Activated naive CD4-positive, alpha-beta T cell treated with anti-CD3 and anti-CD28 coated beads for 36 hours (primary cell): ENCODE results near the gene NBPF11. TPM values are rescaled to one million over a fixed set of nuclear protein-coding genes. Genes with fewer than 3 reads are reported as not detected.
A peak's percentile ranks its signal among the peaks of the same experiment; 100 is the strongest.
"Not testable (repeated sequence)": the region's sequence is repeated elsewhere in the genome, so short reads cannot be mapped to it uniquely, and the experiment has no call there.

Experiments used
- CTCF ChIA-PET: fragments of 350-600 bp; sonication (Branson Sonifier 250); formaldehyde crosslinking; loops from one replicate; lab custom pipeline; 2021; ENCODE audit warnings: antibody characterized with exemption; lab: Charles Lee
- DNase-seq: peaks from one replicate; pipeline ENCODE4 v3.0.0-alpha.2; 2020
- H3K27ac Mint-ChIP-seq: one replicate; pipeline ENCODE4 v1.8.0; 2021; ENCODE audit warnings: mild to moderate bottlenecking, mixed read lengths
- H3K27me3 Mint-ChIP-seq: one replicate; pipeline ENCODE4 v1.8.0; 2021; ENCODE audit warnings: low read depth, mixed read lengths
- H3K36me3 Mint-ChIP-seq: one replicate; pipeline ENCODE4 v1.8.0; 2021; ENCODE audit warnings: low read depth, mixed read lengths
- H3K4me1 Mint-ChIP-seq: one replicate; pipeline ENCODE4 v1.8.0; 2021; ENCODE audit warnings: low read depth, mixed read lengths
- H3K4me3 Mint-ChIP-seq: one replicate; pipeline ENCODE4 v1.8.0; 2021; ENCODE audit warnings: mild to moderate bottlenecking, moderate library complexity, mixed read lengths
- H3K9me3 Mint-ChIP-seq: one replicate; pipeline ENCODE4 v1.8.0; 2021; ENCODE audit warnings: mixed read lengths
- intact Hi-C: fragments of 100-400 bp; cut with micrococcal nuclease; formaldehyde crosslinking; loops from one replicate; pipeline ENCODE4 v1.15.1; 2023
- total RNA-seq, 2 experiments: library from RNA; stranded (reverse); gene quantifications; one replicate each; pipeline ENCODE4 v1.2.3, GENCODE V29; 2021

NBPF11 gene
- total RNA-seq, 2 experiments from 2014 or later, result 6.7 to 7.3 TPM

- Mint-ChIP-seq H3K27ac (no peak overlapping the region), H3K36me3 (no peaks in the 10 kb centered on the region), H3K9me3 (no peaks in the 10 kb centered on the region), H3K4me3 (no peak overlapping the region), H3K27me3 (peaks cover 14% of the 10 kb centered on the region), H3K4me1 (peaks cover 10% of the 10 kb centered on the region)
- intact Hi-C loops, result no loop called here
- DNase-seq, result no peak
- CTCF ChIA-PET, result no interaction called here
Observed at GRCh38 chr1:148160343-148161052, 8.4 kb upstream of the NBPF11 start.

DNA sequence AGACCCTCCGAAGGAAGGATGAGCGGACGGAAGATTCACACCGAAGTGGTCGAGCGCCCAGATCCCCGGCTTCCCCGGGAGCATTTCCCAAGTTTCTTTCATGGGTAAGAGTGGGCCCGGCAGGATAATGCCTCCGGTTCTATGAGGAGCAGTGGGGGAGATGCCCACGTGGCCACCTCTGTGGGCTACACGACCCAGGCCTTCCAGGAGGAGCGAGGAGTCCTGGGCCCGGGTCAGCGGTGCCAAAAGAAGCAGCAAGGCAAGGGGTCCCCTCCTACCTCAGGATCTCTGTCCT is 7.9 kb upstream of the NBPF11 start:
- peaks cover 14% of the 10 kb centered on the region for H3K27me3 Mint-ChIP-seq
- DNase-seq, result no peak
- H3K36me3 Mint-ChIP-seq, result no peaks in the 10 kb centered on the region
- peaks cover 11% of the 10 kb centered on the region for H3K4me1 Mint-ChIP-seq
- no peaks in the 10 kb centered on the region for H3K9me3 Mint-ChIP-seq
- H3K4me3 Mint-ChIP-seq, result no peak overlapping the region
- CTCF ChIA-PET, result no interaction called here
- H3K27ac Mint-ChIP-seq, result no peak overlapping the region
- intact Hi-C loops, result no loop called here

GRCh38 chr1:148158341-148159003 is 6.4 kb upstream of the NBPF11 start:
- H3K4me1 Mint-ChIP-seq, result peaks cover 11% of the 10 kb centered on the region
- H3K36me3 Mint-ChIP-seq, result no peaks in the 10 kb centered on the region
- H3K9me3 Mint-ChIP-seq, result no peaks in the 10 kb centered on the region
- no peak for DNase-seq
- intact Hi-C loops, result no loop called here
- peak overlapping the region; percentile 42 for H3K4me3 Mint-ChIP-seq
- CTCF ChIA-PET, result no interaction called here
- H3K27ac Mint-ChIP-seq, result no peak overlapping the region
- H3K27me3 Mint-ChIP-seq, result peaks cover 14% of the 10 kb centered on the region

- Mint-ChIP-seq H3K4me3 (peak overlapping the region; percentile 42), H3K4me1 (peaks cover 12% of the 10 kb centered on the region), H3K27me3 (peaks cover 14% of the 10 kb centered on the region)
- CTCF ChIA-PET, DNase-seq, H3K9me3 Mint-ChIP-seq, intact Hi-C loops, H3K36me3 Mint-ChIP-seq, H3K27ac Mint-ChIP-seq: not testable (repeated sequence)
Observed at GRCh38 chr1:148157803-148158202, 5.7 kb upstream of the NBPF11 start.

DNA sequence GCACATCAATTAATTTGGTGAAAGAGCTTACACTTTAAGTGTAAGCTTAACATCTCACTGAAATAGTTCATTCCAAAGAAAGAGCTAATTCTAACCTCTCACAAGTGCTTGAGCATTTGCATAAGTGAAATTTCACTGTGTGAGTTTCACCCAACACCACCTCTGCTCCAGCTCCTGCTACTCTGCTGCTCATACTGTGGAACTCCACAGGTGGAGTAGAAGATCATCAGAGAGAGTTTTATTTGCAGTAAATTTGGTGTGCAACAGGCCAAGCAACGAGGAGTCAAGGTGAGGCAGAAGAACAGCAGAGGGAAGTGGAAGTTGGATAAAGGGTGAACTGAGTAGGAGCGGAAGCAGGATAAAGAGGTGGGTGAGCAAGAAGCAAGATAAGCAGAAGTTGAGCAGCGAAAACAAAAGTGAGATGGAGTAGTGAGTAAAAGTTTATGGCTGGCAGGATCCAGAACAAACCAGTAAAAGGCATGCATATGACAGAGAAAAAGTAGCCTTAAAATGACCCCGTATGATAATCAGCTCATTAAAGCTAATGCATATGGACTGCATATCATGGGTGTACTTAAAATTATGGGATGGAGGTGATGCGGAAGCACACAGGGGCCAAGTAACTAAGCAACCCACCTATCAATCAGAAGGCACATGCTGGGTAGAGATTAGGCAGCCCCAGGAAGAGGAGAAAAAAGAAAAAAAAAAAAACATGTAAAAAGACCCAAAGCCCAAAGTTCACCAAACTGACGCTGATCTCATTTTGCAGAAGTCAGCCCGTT is 3.6 kb upstream of the NBPF11 start:
- DNase-seq, H3K9me3 Mint-ChIP-seq, H3K36me3 Mint-ChIP-seq, H3K27ac Mint-ChIP-seq, CTCF ChIA-PET, intact Hi-C loops: not testable (repeated sequence)
- H3K27me3 Mint-ChIP-seq, result peaks cover 14% of the 10 kb centered on the region
- peaks cover 17% of the 10 kb centered on the region for H3K4me1 Mint-ChIP-seq
- H3K4me3 Mint-ChIP-seq, result peak overlapping the region; percentile 14

- H3K9me3 Mint-ChIP-seq, H3K27me3 Mint-ChIP-seq, H3K36me3 Mint-ChIP-seq, DNase-seq, intact Hi-C loops, CTCF ChIA-PET: not testable (repeated sequence)
- H3K4me1 Mint-ChIP-seq, result peaks cover 14% of the 10 kb centered on the region
- H3K27ac Mint-ChIP-seq, result peak overlapping the region; percentile 72
- peak overlapping the region; percentile 67 for H3K4me3 Mint-ChIP-seq
Observed at GRCh38 chr1:148152795-148153194, 714 bp upstream of the NBPF11 start.

DNA sequence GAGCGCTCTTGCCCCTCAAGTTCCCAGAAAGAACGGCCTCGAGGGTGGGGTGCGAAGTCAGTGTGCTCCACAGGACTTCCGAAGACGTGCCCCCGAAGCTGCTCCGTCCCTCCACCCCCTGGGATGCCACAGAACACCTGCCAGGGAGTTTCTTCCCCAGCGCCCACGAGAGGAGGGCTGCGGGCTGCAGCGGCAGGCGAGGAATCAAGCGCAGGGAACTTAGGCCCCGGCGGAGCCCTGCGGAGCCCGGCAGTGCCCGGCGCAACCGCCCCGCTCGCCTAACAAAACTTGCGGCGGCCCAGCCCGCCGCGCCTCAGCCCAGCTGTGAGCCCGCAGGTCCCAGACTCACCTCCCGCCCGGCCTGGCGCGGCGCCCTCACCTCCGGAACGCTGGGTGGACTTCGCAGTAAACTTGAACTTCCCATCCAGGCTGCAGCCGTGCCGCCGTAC is 686 bp downstream of the NBPF11 start:
- H3K27ac Mint-ChIP-seq, result peak overlapping the region; percentile 88
- peaks cover 14% of the 10 kb centered on the region for H3K4me1 Mint-ChIP-seq
- H3K9me3 Mint-ChIP-seq, intact Hi-C loops, CTCF ChIA-PET, H3K36me3 Mint-ChIP-seq, H3K27me3 Mint-ChIP-seq: not testable (repeated sequence)
- peak overlapping the region; percentile 96 for H3K4me3 Mint-ChIP-seq
- peak; percentile 43 for DNase-seq

DNA sequence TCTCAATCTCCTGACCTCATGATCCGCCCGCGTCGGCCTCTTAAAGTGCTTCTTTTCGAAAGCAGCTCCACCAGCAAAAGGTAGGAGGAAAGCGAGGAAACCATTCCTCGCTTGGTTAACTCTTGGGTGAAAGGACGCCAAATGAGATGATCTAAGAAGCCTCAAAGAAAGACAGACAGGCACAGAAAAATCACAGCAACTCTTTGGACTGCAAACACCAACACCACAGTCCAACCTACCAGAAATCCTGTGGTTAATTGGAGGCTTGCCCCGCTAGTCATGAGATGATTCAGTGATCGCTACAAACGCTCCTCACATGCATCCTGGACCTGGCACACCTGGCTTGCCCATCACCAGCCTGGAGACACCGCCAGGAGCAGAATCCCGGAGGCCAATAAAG is 1.1 kb downstream of the NBPF11 start:
- H3K4me1 Mint-ChIP-seq, result peaks cover 11% of the 10 kb centered on the region
- peak; percentile 20 for DNase-seq
- H3K27me3 Mint-ChIP-seq, CTCF ChIA-PET, H3K9me3 Mint-ChIP-seq, H3K27ac Mint-ChIP-seq, intact Hi-C loops, H3K36me3 Mint-ChIP-seq: not testable (repeated sequence)
- H3K4me3 Mint-ChIP-seq, result peak overlapping the region; percentile 96

GRCh38 chr1:148150014-148150413 is 2.1 kb downstream of the NBPF11 start:
- CTCF ChIA-PET, H3K36me3 Mint-ChIP-seq: not testable (repeated sequence)

GRCh38 chr1:148149050-148149815 is 2.8 kb downstream of the NBPF11 start:
- H3K9me3 Mint-ChIP-seq, CTCF ChIA-PET, H3K27me3 Mint-ChIP-seq, H3K4me3 Mint-ChIP-seq, intact Hi-C loops, DNase-seq, H3K27ac Mint-ChIP-seq, H3K4me1 Mint-ChIP-seq, H3K36me3 Mint-ChIP-seq: not testable (repeated sequence)

More at GRCh38 chr1:148150014-148150413, 2.1 kb downstream of the NBPF11 start:
- DNase-seq, H3K4me3 Mint-ChIP-seq, H3K4me1 Mint-ChIP-seq, H3K9me3 Mint-ChIP-seq, H3K27me3 Mint-ChIP-seq, H3K27ac Mint-ChIP-seq, intact Hi-C loops: not testable (repeated sequence)

DNA sequence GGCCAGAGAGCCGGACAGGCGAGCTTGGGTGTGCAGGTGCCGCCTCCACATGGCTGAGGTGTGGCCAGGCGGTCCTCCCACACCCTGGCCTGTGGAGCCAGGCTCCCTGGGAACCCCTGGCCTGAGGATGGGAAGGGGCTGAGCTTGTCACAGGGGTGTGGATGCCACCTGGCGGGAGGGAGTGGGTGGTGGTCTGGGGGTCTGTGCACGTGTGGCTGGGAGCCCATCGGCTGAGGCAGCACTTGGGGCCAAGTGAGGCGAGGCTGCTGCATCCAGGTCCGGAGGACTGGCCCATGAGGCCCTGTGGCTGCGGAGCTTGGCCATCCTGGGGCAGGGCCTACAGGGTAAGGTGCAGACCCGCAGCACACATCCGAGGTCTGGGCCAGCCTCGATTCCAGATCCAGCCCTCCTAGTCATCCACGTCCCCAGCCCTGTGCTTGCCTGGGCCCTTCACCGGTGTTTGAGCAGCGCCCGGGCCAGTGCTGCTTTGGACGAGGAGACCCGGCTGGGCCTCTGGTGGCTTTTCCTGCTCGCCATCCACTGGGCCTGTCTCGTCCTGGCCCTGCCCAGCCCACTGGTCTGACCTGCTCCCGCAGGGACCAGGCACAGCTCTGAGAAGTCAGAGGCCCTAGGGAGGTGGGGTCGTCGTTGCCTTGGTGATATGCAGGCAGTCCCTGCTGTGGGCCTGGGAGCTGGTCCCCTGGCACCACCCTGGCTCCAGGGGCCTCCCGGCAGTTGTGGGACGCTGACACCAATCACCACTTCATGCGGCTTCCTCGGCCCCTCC is 4.8 kb downstream of the NBPF11 start:
- H3K4me3 Mint-ChIP-seq, DNase-seq, H3K27ac Mint-ChIP-seq, H3K9me3 Mint-ChIP-seq, H3K4me1 Mint-ChIP-seq, CTCF ChIA-PET, H3K27me3 Mint-ChIP-seq, H3K36me3 Mint-ChIP-seq, intact Hi-C loops: not testable (repeated sequence)
